ENCODE results near the gene RYR1. TPM values are rescaled to one million over a fixed set of nuclear protein-coding genes. Genes with fewer than 3 reads are reported as not detected.
"Not testable (repeated sequence)": the region's sequence is repeated elsewhere in the genome, so short reads cannot be mapped to it uniquely, and the experiment has no call there.

Gene RYR1
- polyA plus RNA-seq, 4 donors = 4.0 to 11.9 (median 4.9) TPM

GRCh38 chr19:38452430-38453366, 19.2 kb downstream of the RYR1 start:
- DNase-seq (ENCODE audit: low read depth in 4 of 4, low spot score in 3 of 4) = no peak

- DNase-seq (ENCODE audit: low read depth in 4 of 4, low spot score in 3 of 4) = no peak
Observed at GRCh38 chr19:38453596-38453995, 20.1 kb downstream of the RYR1 start.

GRCh38 chr19:38455031-38455430, 21.5 kb downstream of the RYR1 start:
- peak in 3 of 4 donors; percentile 12 to 48 (median 26) for DNase-seq (ENCODE audit: low read depth in 4 of 4, low spot score in 3 of 4)

- DNase-seq (ENCODE audit: low read depth in 4 of 4, low spot score in 3 of 4) = no peak
Observed at GRCh38 chr19:38457202-38457601, 23.7 kb downstream of the RYR1 start.

- no peak for DNase-seq (ENCODE audit: low read depth in 4 of 4, low spot score in 3 of 4)
Observed at GRCh38 chr19:38457690-38458405, 24.4 kb downstream of the RYR1 start.

GRCh38 chr19:38458991-38459390, 25.5 kb downstream of the RYR1 start:
- no peak for DNase-seq (ENCODE audit: low read depth in 4 of 4, low spot score in 3 of 4)

GRCh38 chr19:38463365-38463764, 29.9 kb downstream of the RYR1 start:
- DNase-seq (ENCODE audit: low read depth in 4 of 4, low spot score in 3 of 4) = no peak

GRCh38 chr19:38464421-38465082, 31.1 kb downstream of the RYR1 start:
- no peak for DNase-seq (ENCODE audit: low read depth in 4 of 4, low spot score in 3 of 4)

- DNase-seq (ENCODE audit: low read depth in 4 of 4, low spot score in 3 of 4) = no peak
Observed at GRCh38 chr19:38466050-38466449, 32.6 kb downstream of the RYR1 start.

GRCh38 chr19:38467541-38468525, 34.3 kb downstream of the RYR1 start:
- no peak for DNase-seq (ENCODE audit: low read depth in 4 of 4, low spot score in 3 of 4)

GRCh38 chr19:38469151-38469550, 35.7 kb downstream of the RYR1 start:
- DNase-seq (ENCODE audit: low read depth in 4 of 4, low spot score in 3 of 4) = no peak

- no peak for DNase-seq (ENCODE audit: low read depth in 4 of 4, low spot score in 3 of 4)
Observed at GRCh38 chr19:38470788-38471480, 37.4 kb downstream of the RYR1 start.

- not testable (repeated sequence) for DNase-seq (ENCODE audit: low read depth in 4 of 4, low spot score in 3 of 4)
Observed at GRCh38 chr19:38472725-38473124, 39.2 kb downstream of the RYR1 start.

GRCh38 chr19:38473201-38473600, 39.7 kb downstream of the RYR1 start:
- DNase-seq (ENCODE audit: low read depth in 4 of 4, low spot score in 3 of 4) = no peak

- no peak for DNase-seq (ENCODE audit: low read depth in 4 of 4, low spot score in 3 of 4)
Observed at GRCh38 chr19:38475176-38475575, 41.7 kb downstream of the RYR1 start.

- DNase-seq (ENCODE audit: low read depth in 4 of 4, low spot score in 3 of 4) = no peak
Observed at GRCh38 chr19:38478273-38478971, 44.9 kb downstream of the RYR1 start.

GRCh38 chr19:38482496-38482895, 49.0 kb downstream of the RYR1 start:
- DNase-seq (ENCODE audit: low read depth in 4 of 4, low spot score in 3 of 4) = no peak

GRCh38 chr19:38483016-38483630, 49.6 kb downstream of the RYR1 start:
- no peak for DNase-seq (ENCODE audit: low read depth in 4 of 4, low spot score in 3 of 4)

Measured in left renal pelvis (tissue), 4 donors.